Fibroblast of lung (primary cell): ENCODE measurements around the gene PPP2R5A. TPM values are rescaled to one million over a fixed set of nuclear protein-coding genes. Genes with fewer than 3 reads are reported as not detected.

Experiments used
- DNase-seq, 2 donors: peaks; one replicate each; pipeline versions ENCODE4 v3.0.0 to v3.0.0-alpha.2; 2010; ENCODE audit warnings: low read depth in 2 of 2
- H2AFZ ChIP-seq: 2 replicates; pipeline ENCODE4 v1.5.1; 2012; ENCODE audit warnings: low read length, control low read depth, inconsistent platforms
- H3K27ac ChIP-seq: 2 replicates; pipeline ENCODE4 v1.5.1; 2011; ENCODE audit warnings: low read length, control low read depth; ENCODE audit not compliant: insufficient read depth
- H3K27me3 ChIP-seq: 2 replicates; pipeline ENCODE4 v1.5.1; 2011; ENCODE audit warnings: mild to moderate bottlenecking, low read length; ENCODE audit not compliant: control insufficient read depth, insufficient read depth
- H3K36me3 ChIP-seq: 2 replicates; pipeline ENCODE4 v1.5.1; 2011; ENCODE audit warnings: low read length; ENCODE audit not compliant: control insufficient read depth, insufficient read depth
- H3K4me1 ChIP-seq: 2 replicates; pipeline ENCODE4 v1.5.1; 2011; ENCODE audit warnings: low read length; ENCODE audit not compliant: control insufficient read depth, insufficient read depth; ENCODE audit errors: extremely low read depth
- H3K4me2 ChIP-seq: 2 replicates; pipeline ENCODE4 v1.5.1; 2011; ENCODE audit warnings: low read length, control low read depth; ENCODE audit not compliant: insufficient read depth; ENCODE audit errors: extremely low read depth
- H3K4me3 ChIP-seq, 4 experiments: fragments of 200-600 bp in 1 of 4; sonication (generic) in 1 of 4; replicated peaks in 1 of 4; 2 replicates each; pipeline ENCODE4 v1.5.1; 2011 to 2016; ENCODE audit warnings: low read length in 4 of 4, low read depth in 3 of 4, mild to moderate bottlenecking in 3 of 4, control low read depth in 2 of 4, inconsistent platforms in 1 of 4, mixed read lengths in 1 of 4; ENCODE audit not compliant: insufficient read depth in 1 of 4; ENCODE audit errors: control extremely low read depth in 1 of 4
- H3K79me2 ChIP-seq: 2 replicates; pipeline ENCODE4 v1.5.1; 2012; ENCODE audit warnings: mild to moderate bottlenecking, low read length, inconsistent platforms; ENCODE audit not compliant: control insufficient read depth, insufficient read depth
- H3K9ac ChIP-seq: 2 replicates; pipeline ENCODE4 v1.5.1; 2011; ENCODE audit warnings: mild to moderate bottlenecking, low read length, control low read depth; ENCODE audit not compliant: insufficient read depth
- H3K9me3 ChIP-seq: 2 replicates; pipeline ENCODE4 v1.5.1; 2012; ENCODE audit warnings: low read depth, low read length; ENCODE audit not compliant: control insufficient read depth, insufficient read depth
- H4K20me1 ChIP-seq: 2 replicates; pipeline ENCODE4 v1.5.1; 2011; ENCODE audit warnings: low read length; ENCODE audit not compliant: control insufficient read depth, insufficient read depth; ENCODE audit errors: extremely low read depth
- CTCF ChIP-seq, 2 donors: IDR thresholded peaks in 1 of 2; conservative IDR thresholded peaks in 1 of 2; 1 replicate in 1 of 2; 2 replicates in 1 of 2; pipeline ENCODE4 v1.5.1; 2011 to 2012; ENCODE audit warnings: low read length in 2 of 2, control low read depth in 1 of 2, inconsistent platforms in 1 of 2, low read depth in 1 of 2, mild to moderate bottlenecking in 1 of 2
- EZH2 ChIP-seq: IDR thresholded peaks from 2 replicates; pipeline ENCODE4 v1.5.1; 2012; ENCODE audit warnings: low read length, control low read depth, mild to moderate bottlenecking; ENCODE audit errors: missing control alignments
- polyA plus RNA-seq, 2 donors: library from polyadenylated mRNA; depleted of rRNA in 1 of 2; stranded (reverse) in 1 of 2; unstranded in 1 of 2; fragments of >200 nt; gene quantifications; 2 replicates each; pipeline ENCODE4 v1.2.1, GENCODE V29; 2011 to 2012; ENCODE audit warnings: missing spikeins in 1 of 2
- total RNA-seq: library from RNA; depleted of rRNA; stranded (reverse); fragments of >200 nt; gene quantifications from 2 replicates; pipeline ENCODE4 v1.2.1, GENCODE V29; 2014

The PPP2R5A gene
- total and polyA plus RNA-seq, 2 donors (not counting 1 experiment from before 2014, with no cell fraction given) = 21.2 to 35.2 TPM

DNA sequence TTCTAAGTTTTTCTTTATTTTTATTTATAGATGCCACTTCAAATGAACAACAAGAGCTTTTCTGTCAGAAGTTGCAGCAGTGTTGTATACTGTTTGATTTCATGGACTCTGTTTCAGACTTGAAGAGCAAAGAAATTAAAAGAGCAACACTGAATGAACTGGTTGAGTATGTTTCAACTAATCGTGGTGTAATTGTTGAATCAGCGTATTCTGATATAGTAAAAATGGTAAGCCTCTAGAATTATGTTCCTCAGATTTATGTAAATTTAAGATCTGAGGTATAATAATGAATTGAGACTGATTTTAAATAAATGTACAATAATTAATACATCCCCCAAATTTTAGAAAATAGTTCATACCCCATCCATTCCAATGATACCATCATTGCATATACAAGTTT lies 43.9 kb downstream of the PPP2R5A start:
- Histone ChIP-seq H3K9ac (no peak overlapping the region), H3K9me3 (no peaks in the 10 kb centered on the region), H3K27ac (no peak overlapping the region), H4K20me1 (no peaks in the 10 kb centered on the region), H3K27me3 (no peaks in the 10 kb centered on the region), H2AFZ (no peak overlapping the region), H3K4me1 (no peaks in the 10 kb centered on the region), H3K79me2 (no peaks in the 10 kb centered on the region), H3K4me3 (no peak overlapping the region), H3K36me3 (no peaks in the 10 kb centered on the region), H3K4me2 (no peak overlapping the region)
- no peak for DNase-seq
- TF ChIP-seq CTCF (conservative IDR thresholded peaks at IDR 0.05 in 1 of 2, IDR thresholded peaks at IDR 0.05 in 1 of 2; ENCODE audit: low read depth in 1 of 2, low read length in 2 of 2) (no peak), EZH2 (no peak)

DNA sequence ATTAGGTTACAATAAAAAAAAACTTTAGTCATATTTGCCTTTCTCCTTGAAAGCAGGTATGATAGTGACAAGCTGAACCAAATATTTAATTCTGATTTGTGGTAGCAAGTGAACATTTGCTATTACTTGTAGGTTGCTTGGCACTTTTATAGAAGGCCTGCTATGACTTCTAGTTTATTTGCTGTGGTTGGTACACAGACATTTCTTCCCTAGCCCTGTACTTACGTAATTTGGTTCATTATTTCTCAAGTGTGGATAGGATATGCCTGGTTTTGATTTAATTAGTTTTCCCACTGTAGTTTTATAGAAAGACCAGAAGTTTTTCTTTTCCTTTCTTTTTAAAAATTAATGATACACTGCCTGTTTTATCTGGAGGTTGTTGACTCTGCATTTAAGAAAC lies 55.9 kb downstream of the PPP2R5A start:
- Histone ChIP-seq H3K4me1 (no peaks in the 10 kb centered on the region), H3K4me3 (no peak overlapping the region), H3K79me2 (no peaks in the 10 kb centered on the region), H3K4me2 (no peak overlapping the region), H2AFZ (no peak overlapping the region), H4K20me1 (no peaks in the 10 kb centered on the region), H3K36me3 (no peaks in the 10 kb centered on the region), H3K9ac (no peak overlapping the region), H3K9me3 (no peaks in the 10 kb centered on the region), H3K27ac (no peak overlapping the region), H3K27me3 (no peaks in the 10 kb centered on the region)
- no peak for DNase-seq
- TF ChIP-seq CTCF (conservative IDR thresholded peaks at IDR 0.05 in 1 of 2, IDR thresholded peaks at IDR 0.05 in 1 of 2; ENCODE audit: low read depth in 1 of 2, low read length in 2 of 2) (no peak), EZH2 (no peak)

- no peaks in the 10 kb centered on the region for H4K20me1 ChIP-seq
- TF ChIP-seq EZH2 (no peak), CTCF (conservative IDR thresholded peaks at IDR 0.05 in 1 of 2, IDR thresholded peaks at IDR 0.05 in 1 of 2; ENCODE audit: low read depth in 1 of 2, low read length in 2 of 2) (no peak)
- H3K27me3 ChIP-seq = no peaks in the 10 kb centered on the region
- no peak overlapping the region for H3K9ac ChIP-seq
- no peak overlapping the region for H3K4me2 ChIP-seq
- H3K4me1 ChIP-seq = no peaks in the 10 kb centered on the region
- H3K36me3 ChIP-seq = no peaks in the 10 kb centered on the region
- DNase-seq = no peak
- no peak overlapping the region for H2AFZ ChIP-seq
- H3K27ac ChIP-seq = no peak overlapping the region
- H3K9me3 ChIP-seq = no peaks in the 10 kb centered on the region
- H3K79me2 ChIP-seq = no peaks in the 10 kb centered on the region
- no peak overlapping the region for H3K4me3 ChIP-seq
These were observed 59.7 kb downstream of the PPP2R5A start for GRCh38 chr1:212344905-212345304.
